Left lobe of liver (tissue), 2 donors: ENCODE data around the gene TFRC. TPM values are rescaled to one million over a fixed set of nuclear protein-coding genes. Genes with fewer than 3 reads are reported as not detected.
"Not testable (repeated sequence)": the region's sequence is repeated elsewhere in the genome, so short reads cannot be mapped to it uniquely, and the experiment has no call there.

Source experiments
- ATAC-seq: fragments of 200-7000 bp; cut with Tn5 transposase; one replicate; pipeline ENCODE4 v1.9.1; 2020; ENCODE audit warnings: mild to moderate bottlenecking, moderate library complexity
- DNase-seq: peaks from one replicate; pipeline ENCODE4 v3.0.0-alpha.2; 2020; ENCODE audit warnings: low spot score
- total RNA-seq: library from RNA; stranded (reverse); gene quantifications from one replicate; pipeline ENCODE4 v1.2.1, GENCODE V29; 2021
- donor health status: DM: no; HTN: no; CAD: no; lungs with moderate emphysema.
- donor health status: DM: no; HTN: yes; CAD: no.

TFRC gene
- total RNA-seq, 1 donor from 2014 or later, result 20.9 TPM

- ATAC-seq, result no peak
Measured at GRCh38 chr3:196051282-196052076, 30.4 kb downstream of the TFRC start.

GRCh38 chr3:196050597-196050996, 31.3 kb downstream of the TFRC start:
- DNase-seq (no peak), ATAC-seq (no peak)

More at GRCh38 chr3:196051282-196052076, 30.4 kb downstream of the TFRC start:
- no peak for DNase-seq

- ATAC-seq, result no peak
- DNase-seq, result no peak
Measured at GRCh38 chr3:196049653-196050052, 32.2 kb downstream of the TFRC start.

DNA sequence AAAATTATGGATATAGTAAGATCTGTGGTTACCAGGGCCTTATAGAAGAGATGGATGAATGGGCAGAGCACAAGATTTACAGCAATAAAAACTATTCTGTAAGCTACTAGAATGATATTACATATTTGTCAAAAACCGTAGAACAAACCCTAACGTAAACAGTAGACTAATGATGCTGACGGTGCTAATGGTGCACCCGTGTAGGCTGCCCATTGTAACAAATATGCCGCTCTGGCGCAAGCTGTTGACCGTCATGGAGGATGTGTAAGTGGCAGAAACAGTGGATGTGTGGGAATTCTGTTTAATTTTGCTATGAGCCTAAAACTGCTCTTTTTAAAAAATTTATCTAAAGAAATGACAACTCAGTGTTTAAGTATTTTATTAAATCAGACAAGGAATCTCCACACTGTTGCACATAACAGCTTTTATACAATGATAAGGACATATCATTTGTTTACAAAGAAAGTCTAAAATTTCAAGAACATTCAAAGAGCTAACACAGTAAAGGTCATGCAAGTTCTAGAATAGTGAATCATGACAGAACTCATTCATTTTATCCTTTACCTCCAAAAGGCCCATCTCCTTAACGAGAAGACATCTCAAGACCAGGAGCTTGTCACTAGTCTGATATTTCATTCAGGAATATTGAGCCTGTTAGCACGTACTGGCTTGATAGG, 32.8 kb downstream of the TFRC start:
- ATAC-seq, result no peak
- no peak for DNase-seq

DNA sequence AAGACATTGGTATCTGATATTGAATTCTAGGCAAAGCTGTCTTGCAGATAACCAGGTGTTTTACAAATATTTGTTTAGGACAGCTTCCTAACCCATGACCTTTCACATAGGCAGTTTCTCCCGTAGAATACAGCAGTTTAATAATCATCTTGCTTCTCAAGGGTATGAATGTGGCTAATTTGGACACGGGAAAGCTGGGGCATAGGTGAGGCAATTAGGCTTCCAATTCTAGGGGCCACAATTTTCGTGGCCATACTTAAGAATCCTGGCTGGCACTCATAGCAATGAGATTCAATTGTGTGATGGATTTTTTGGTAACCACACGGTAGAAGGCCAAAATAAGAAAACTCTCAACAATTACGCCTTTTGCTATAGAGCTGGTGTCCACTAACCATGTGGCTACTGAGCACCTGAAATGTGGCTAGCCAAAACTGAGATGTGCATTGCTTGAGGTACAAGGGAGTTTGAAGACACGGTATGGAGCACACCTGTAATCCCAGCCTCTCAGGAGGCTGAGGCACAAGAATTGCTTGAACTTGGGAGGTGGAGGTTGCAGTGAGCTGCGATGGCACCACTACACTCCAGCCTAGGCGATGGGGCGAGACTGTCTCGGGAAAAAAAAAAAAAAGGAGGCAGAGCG, 34.4 kb downstream of the TFRC start:
- peak; percentile 84 for ATAC-seq
- DNase-seq, result no peak

GRCh38 chr3:196044513-196044912, 37.4 kb downstream of the TFRC start:
- no peak for ATAC-seq

DNA sequence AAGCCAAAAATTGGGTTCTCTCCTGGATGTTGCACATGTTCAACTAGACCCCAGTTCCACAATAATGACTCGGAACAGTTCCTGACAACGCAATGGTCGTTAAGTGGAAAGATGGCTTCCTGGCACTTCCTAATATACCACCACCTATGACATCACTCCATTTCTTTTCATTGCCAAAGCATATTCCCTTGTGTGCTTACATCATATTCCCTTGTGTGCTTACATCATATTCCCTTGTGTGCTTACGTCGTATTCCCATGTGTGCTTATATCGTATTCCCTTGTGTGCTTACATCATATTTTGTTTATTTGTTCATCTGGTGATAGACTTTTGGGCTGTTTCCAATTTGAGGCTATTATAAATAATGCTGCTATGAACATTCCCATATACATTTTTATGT, 39.2 kb downstream of the TFRC start:
- ATAC-seq, result no peak
- no peak for DNase-seq

More at GRCh38 chr3:196044513-196044912, 37.4 kb downstream of the TFRC start:
- no peak for DNase-seq

- ATAC-seq (no peak), DNase-seq (no peak)
Measured at GRCh38 chr3:196039359-196039758, 42.5 kb downstream of the TFRC start.

DNA sequence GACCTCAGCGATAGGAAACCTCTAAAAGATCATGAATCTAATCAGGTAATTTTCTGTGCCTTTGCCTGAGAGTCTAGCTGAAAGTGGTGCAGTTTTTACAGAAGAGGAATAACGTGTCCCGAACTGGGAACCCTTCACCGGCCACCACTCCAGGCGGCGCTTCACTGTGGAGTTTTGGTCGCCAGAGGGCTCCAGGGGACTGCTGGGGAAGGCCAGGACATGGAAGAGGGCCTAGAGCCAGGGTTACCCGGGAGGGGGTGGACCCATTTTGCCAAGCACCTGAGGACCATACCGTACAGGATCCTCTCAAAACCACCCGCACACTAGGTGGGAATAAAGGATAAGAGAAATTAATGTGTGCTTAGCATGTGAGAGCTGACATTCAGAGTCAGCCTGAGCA, 55.8 kb downstream of the TFRC start:
- peak; percentile 100 for ATAC-seq
- DNase-seq, result peak; percentile 59

GRCh38 chr3:196024968-196025367, 56.9 kb downstream of the TFRC start:
- no peak for ATAC-seq
- no peak for DNase-seq

DNA sequence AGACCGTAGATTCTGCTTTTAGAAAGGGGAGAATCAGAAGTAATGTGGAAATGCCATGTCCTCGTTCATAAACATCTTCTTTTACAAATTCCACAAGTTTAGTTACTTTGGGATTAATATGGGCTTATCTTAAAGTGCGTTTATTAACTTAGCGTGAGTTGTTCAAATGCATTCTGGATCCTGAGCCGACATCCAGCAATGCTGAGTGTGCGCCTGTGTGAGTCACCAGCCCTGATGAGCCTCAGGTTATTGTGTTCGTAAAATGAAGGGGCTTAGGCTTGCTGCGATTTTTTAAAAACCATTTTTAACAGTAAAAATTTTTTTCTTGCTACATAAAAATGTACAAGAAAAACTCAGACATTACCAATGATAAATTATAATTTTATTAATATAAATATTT, 57.9 kb downstream of the TFRC start:
- DNase-seq (no peak), ATAC-seq (no peak)

DNA sequence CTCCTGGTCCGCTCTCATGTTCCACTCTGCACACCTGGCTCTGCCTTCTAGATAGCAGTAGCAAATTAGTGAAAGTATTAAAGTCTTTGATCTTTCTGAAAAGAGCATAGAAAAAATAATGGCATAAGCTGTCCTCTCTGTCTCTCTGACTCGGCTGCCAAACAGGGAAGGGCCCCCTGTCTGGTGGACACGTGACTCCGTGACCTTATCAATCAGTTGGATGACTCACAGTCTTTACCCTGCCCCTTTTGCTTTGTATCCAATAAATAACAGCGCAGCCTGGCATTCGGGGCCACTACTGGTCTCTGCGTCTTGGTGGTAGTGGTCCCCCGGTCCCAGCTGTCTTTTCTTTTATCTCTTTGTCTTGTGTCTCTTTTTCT, 59.4 kb downstream of the TFRC start:
- not testable (repeated sequence) for DNase-seq

GRCh38 chr3:196020373-196020772, 61.5 kb downstream of the TFRC start:
- DNase-seq (no peak), ATAC-seq (no peak)

More for the DNA sequence above, 59.4 kb downstream of the TFRC start:
- not testable (repeated sequence) for ATAC-seq

DNA sequence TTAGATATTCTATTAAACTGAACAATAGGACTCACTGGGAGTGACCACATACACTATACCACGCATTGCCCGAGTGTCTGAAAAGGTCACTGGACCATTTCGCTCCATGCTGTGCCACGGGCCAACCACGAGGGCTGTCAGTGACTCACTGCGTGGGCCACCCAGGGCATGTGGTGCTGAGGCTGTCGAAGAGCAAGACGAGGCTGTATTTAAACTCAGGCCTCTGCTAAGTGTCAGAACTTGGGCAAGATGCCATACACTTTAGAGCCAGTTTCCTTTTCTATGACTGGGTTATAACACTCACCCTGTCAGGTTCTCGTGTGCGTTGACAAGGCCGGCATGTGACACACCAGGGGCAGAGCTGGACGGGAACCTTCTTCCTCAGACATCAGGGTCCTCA, 62.3 kb downstream of the TFRC start:
- not testable (repeated sequence) for DNase-seq, ATAC-seq

DNA sequence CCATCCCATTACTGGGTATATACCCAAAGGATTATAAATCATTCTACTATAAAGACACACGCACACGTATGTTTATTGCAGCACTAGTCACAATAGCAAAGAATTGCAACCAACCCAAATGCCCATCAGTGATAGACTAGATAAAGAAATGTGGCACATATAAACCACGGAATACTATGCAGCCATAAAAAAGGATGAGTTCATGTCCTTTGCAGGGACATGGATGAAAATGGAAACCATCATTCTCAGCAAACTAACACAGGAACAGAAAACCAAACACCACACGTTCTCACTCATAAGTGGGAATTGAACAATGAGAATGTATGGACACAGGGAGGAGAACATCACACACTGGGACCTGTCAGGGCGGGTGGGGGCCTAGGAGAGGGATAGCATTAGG, 63.7 kb downstream of the TFRC start:
- not testable (repeated sequence) for ATAC-seq, DNase-seq

DNA sequence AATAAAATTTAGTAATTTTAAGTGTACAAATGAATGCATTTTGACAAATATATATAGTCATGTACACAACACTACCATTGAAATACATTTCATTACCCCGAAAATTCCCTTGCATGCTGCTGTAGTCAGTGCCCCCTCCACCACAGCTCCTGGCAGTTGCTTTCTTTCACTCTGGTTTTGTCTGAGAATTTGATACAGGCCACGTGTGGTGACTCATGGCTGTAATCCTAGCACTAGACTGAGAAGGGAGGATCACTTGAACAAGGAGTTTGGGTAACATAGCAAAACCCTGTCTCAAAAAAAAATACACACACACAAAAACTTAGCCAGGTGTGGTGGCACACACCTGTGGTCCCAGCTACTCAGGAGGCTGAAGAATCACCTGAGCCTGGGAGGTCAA, 65.4 kb downstream of the TFRC start:
- DNase-seq (no peak), ATAC-seq (no peak)

DNA sequence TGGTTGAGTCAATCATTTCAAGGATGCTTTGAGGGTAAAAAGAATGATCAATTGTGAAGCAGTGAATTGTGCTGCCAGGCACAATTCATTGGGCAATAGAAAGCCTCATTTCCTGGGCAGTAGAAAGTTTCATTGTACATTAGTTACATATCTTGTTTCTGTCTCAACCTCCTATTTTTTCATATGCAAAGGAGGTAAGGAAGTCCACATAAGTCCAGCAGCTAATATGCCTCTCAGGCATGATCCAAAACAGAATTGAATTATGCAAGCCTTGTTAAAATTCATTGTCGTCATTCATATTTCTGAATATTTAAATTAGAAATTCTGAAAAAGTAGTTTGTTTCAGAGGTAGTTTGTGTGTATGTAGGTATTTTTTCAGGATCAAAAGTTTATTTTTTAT, 65.8 kb downstream of the TFRC start:
- no peak for ATAC-seq
- DNase-seq, result no peak

DNA sequence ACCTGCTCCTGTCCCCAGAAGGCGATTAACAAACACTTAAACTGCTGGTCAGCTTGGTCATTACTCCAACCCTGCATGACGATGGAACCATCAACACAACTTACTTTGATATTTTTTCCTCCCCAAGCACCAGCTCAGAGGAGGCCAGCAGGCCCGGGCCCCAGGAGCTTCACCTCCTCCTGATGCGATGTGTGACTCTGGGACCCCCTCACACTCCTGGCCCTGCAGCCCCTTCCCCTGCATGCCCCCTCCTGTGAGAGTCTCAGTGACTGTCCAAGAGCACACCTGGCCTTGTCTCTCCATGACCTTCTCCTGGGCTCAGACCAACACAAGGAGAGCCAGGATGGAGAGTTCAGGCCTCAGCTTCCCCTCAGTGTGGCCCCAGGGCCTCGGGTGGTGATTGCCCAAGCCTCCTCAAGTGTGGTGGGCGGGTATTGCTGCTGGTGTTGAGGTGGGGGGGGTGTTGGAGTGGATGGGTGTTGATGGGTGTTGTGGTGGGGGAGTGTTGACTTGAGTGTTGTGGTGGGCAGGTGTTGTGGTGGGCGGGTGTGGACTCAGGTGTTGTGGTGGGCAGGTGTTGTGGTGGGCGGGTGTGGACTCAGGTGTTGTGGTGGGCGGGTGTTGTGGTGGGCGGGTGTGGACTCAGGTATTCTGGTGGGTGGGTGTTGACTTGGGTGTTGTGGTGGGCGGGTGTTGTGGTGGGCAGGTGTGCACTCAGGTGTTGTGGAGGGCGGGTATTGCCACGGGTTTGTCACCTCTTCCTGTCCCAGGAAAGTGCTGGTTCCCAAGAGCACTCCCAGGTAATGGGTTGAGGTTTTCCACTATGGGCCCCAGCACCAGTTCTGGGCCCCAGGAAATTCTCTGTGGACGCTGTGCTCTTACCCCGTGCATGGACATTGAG, 68.1 kb downstream of the TFRC start:
- no peak for ATAC-seq

GRCh38 chr3:196012941-196013476, 68.9 kb downstream of the TFRC start:
- ATAC-seq (no peak), DNase-seq (peak; percentile 29)

More for the DNA sequence above, 68.1 kb downstream of the TFRC start:
- DNase-seq, result peak; percentile 32

- no peak for DNase-seq
- no peak for ATAC-seq
Measured at GRCh38 chr3:196012481-196012880, 69.4 kb downstream of the TFRC start.
